Neural cell (in vitro differentiated cells): ENCODE measurements around the gene DCLK1. TPM values are rescaled to one million over a fixed set of nuclear protein-coding genes. Genes with fewer than 3 reads are reported as not detected.

Source experiments
- H2AFZ ChIP-seq: fragments of 200-600, 300-800 bp; sonication (generic), shearing (Covaris generic); 2 replicates; pipeline ENCODE4 v1.6.0; 2014; ENCODE audit warnings: low read depth, mild to moderate bottlenecking, antibody characterized with exemption, low read length, moderate library complexity
- H3F3A ChIP-seq: fragments of 200-600 bp; shearing (Covaris generic); 2 replicates; pipeline ENCODE4 v1.6.1; 2016; ENCODE audit warnings: mild to moderate bottlenecking, moderate library complexity, mixed read lengths, antibody characterized with exemption, low read length; ENCODE audit not compliant: insufficient read depth, poor library complexity, severe bottlenecking
- H3K27ac ChIP-seq: fragments of 200-600, 300-800 bp; sonication (generic), shearing (Covaris generic); 2 replicates; pipeline ENCODE4 v1.5.1; 2014; ENCODE audit warnings: mild to moderate bottlenecking, low read length, moderate library complexity
- H3K27me3 ChIP-seq: fragments of 300-800, 200-600 bp; sonication (generic), shearing (Covaris generic); 2 replicates; pipeline ENCODE4 v1.6.0; 2014; ENCODE audit warnings: mild to moderate bottlenecking, low read depth, low read length, moderate library complexity; ENCODE audit not compliant: insufficient read depth
- H3K36me3 ChIP-seq: fragments of 300-800, 200-600 bp; sonication (generic), shearing (Covaris generic); 2 replicates; pipeline ENCODE4 v1.5.1; 2014; ENCODE audit warnings: mild to moderate bottlenecking, antibody characterized with exemption, low read length, moderate library complexity; ENCODE audit not compliant: insufficient read depth
- H3K4me2 ChIP-seq: fragments of 300-800, 200-600 bp; sonication (generic), shearing (Covaris generic); 2 replicates; pipeline ENCODE4 v1.6.0; 2014; ENCODE audit warnings: mild to moderate bottlenecking, low read length
- H3K4me3 ChIP-seq: fragments of 300-800, 200-600 bp; sonication (generic), shearing (Covaris generic); 2 replicates; pipeline ENCODE4 v1.5.1; 2014; ENCODE audit warnings: mild to moderate bottlenecking, low read length, moderate library complexity
- H3K79me2 ChIP-seq: fragments of 200-600 bp; shearing (Covaris generic); replicated peaks from 2 replicates; pipeline ENCODE4 v1.6.0; 2014; ENCODE audit warnings: mild to moderate bottlenecking, low read length, moderate library complexity; ENCODE audit not compliant: insufficient read depth
- H3K9ac ChIP-seq: fragments of 300-800, 200-600 bp; sonication (generic), shearing (Covaris generic); 2 replicates; pipeline ENCODE4 v1.6.1; 2016; ENCODE audit warnings: mild to moderate bottlenecking, low read length, mixed read lengths
- H3K9me2 ChIP-seq: fragments of 200-600 bp; shearing (Covaris generic); 2 replicates; pipeline ENCODE4 v1.6.1; 2016; ENCODE audit warnings: mild to moderate bottlenecking, low read length, mixed read lengths; ENCODE audit not compliant: insufficient read depth
- H3K9me3 ChIP-seq: fragments of 200-600, 300-800 bp; sonication (generic), shearing (Covaris generic); 2 replicates; pipeline ENCODE4 v1.6.1; 2016; ENCODE audit warnings: mild to moderate bottlenecking, mixed run types, low read length, moderate library complexity, mixed read lengths
- H4K20me1 ChIP-seq: fragments of 200-600 bp; shearing (Covaris generic); 2 replicates; pipeline ENCODE4 v1.6.1; 2016; ENCODE audit warnings: mild to moderate bottlenecking, mixed run types; ENCODE audit not compliant: insufficient read depth
- EP300 ChIP-seq: fragments of 450-650 bp; conservative IDR thresholded peaks from 2 replicates; pipeline ENCODE4 v1.6.1; 2014; ENCODE audit warnings: antibody characterized with exemption, mild to moderate bottlenecking, moderate library complexity; ENCODE audit not compliant: poor library complexity, severe bottlenecking
- EZH2 ChIP-seq: fragments of 200-600, 300-800 bp; shearing (Covaris generic), sonication (generic); IDR thresholded peaks from 2 replicates; pipeline ENCODE4 v1.6.1; 2014; ENCODE audit warnings: antibody characterized with exemption, low read length, borderline replicate concordance, mild to moderate bottlenecking; ENCODE audit not compliant: insufficient read depth, poor library complexity, severe bottlenecking
- MXI1 ChIP-seq: fragments of 450-650 bp; conservative IDR thresholded peaks from 2 replicates; pipeline ENCODE4 v1.6.1; 2014; ENCODE audit warnings: antibody characterized with exemption, mild to moderate bottlenecking; ENCODE audit not compliant: poor library complexity, severe bottlenecking
- POLR2AphosphoS5 ChIP-seq: IDR thresholded peaks from 2 replicates; pipeline ENCODE4 v1.6.1; 2012
- RAD21 ChIP-seq: fragments of 450-650 bp; conservative IDR thresholded peaks from 2 replicates; pipeline ENCODE4 v1.6.1; 2014; ENCODE audit warnings: antibody characterized with exemption, mild to moderate bottlenecking, moderate library complexity
- SMC3 ChIP-seq: fragments of 450-650 bp; conservative IDR thresholded peaks from 2 replicates; pipeline ENCODE4 v1.6.1; 2014; ENCODE audit warnings: antibody characterized with exemption, mild to moderate bottlenecking, moderate library complexity; ENCODE audit not compliant: poor library complexity
- TAF1 ChIP-seq: IDR thresholded peaks from 2 replicates; pipeline ENCODE4 v1.6.1; 2012; ENCODE audit warnings: low read depth
- polyA plus RNA-seq: library from polyadenylated mRNA; depleted of rRNA; stranded (reverse); fragments of >200 nt; gene quantifications from 2 replicates; pipeline ENCODE4 v1.2.3, GENCODE V29; 2014
- TF ChIP-seq, protein P1 (sequence below): fragments of 450-650 bp; IDR thresholded peaks from 2 replicates; pipeline ENCODE4 v1.5.1; 2014; ENCODE audit warnings: antibody characterized with exemption, mild to moderate bottlenecking, moderate library complexity; ENCODE audit not compliant: poor library complexity, severe bottlenecking
- TF ChIP-seq, protein P2 (sequence below): IDR thresholded peaks from 2 replicates; pipeline ENCODE4 v1.6.1; 2012; ENCODE audit warnings: borderline replicate concordance

Gene DCLK1
- polyA plus RNA-seq, 1 donor from 2014 or later: 124 TPM

DNA sequence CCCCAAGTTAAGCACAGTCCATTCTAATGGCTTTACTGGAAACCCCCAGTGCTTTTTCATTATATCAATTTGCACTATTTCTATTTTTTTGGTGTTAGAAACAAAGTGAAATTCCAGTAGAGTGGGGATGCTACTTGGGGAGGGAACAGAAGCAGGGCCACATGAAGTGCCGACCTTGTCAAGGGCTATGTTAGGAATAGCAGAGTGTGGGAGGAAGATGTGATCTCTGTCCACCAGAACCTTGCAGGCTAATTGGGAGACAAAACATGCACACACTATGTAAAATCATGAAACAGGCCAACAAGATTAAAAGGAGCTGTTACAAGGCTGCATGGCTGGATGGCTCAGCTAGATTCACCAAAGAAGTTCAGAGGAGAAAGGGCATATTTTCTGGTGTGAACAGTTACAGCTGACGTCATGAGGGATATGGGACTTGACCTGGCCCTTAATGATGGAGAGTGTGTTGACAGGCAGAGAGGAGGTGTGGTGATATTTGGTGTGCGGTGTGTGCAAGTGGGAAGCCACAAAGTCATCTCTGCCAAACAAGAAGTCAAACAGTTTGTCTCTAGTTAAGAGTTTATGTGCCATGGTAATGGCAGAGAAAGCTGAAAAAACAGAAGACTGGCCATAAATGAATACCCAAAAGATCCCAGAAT is 336.3 kb downstream of the DCLK1 start:
- no peaks in the 10 kb centered on the region for H4K20me1 ChIP-seq
- peaks cover 1% of the 10 kb centered on the region for H3F3A ChIP-seq
- H3K4me2 ChIP-seq: no peak overlapping the region
- H3K36me3 ChIP-seq: peaks cover 4% of the 10 kb centered on the region
- H3K9me2 ChIP-seq: no peaks in the 10 kb centered on the region
- H3K79me2 ChIP-seq: no peaks in the 10 kb centered on the region
- H2AFZ ChIP-seq: no peak overlapping the region
- H3K27ac ChIP-seq: no peak overlapping the region
- H3K9ac ChIP-seq: no peak overlapping the region
- H3K27me3 ChIP-seq: no peaks in the 10 kb centered on the region
- H3K9me3 ChIP-seq: no peaks in the 10 kb centered on the region
- TF ChIP-seq EP300: no peak
- TF ChIP-seq TAF1: no peak
- TF ChIP-seq MXI1: no peak
- TF ChIP-seq, protein P1, sequence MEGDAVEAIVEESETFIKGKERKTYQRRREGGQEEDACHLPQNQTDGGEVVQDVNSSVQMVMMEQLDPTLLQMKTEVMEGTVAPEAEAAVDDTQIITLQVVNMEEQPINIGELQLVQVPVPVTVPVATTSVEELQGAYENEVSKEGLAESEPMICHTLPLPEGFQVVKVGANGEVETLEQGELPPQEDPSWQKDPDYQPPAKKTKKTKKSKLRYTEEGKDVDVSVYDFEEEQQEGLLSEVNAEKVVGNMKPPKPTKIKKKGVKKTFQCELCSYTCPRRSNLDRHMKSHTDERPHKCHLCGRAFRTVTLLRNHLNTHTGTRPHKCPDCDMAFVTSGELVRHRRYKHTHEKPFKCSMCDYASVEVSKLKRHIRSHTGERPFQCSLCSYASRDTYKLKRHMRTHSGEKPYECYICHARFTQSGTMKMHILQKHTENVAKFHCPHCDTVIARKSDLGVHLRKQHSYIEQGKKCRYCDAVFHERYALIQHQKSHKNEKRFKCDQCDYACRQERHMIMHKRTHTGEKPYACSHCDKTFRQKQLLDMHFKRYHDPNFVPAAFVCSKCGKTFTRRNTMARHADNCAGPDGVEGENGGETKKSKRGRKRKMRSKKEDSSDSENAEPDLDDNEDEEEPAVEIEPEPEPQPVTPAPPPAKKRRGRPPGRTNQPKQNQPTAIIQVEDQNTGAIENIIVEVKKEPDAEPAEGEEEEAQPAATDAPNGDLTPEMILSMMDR: no peak
- TF ChIP-seq, protein P2, sequence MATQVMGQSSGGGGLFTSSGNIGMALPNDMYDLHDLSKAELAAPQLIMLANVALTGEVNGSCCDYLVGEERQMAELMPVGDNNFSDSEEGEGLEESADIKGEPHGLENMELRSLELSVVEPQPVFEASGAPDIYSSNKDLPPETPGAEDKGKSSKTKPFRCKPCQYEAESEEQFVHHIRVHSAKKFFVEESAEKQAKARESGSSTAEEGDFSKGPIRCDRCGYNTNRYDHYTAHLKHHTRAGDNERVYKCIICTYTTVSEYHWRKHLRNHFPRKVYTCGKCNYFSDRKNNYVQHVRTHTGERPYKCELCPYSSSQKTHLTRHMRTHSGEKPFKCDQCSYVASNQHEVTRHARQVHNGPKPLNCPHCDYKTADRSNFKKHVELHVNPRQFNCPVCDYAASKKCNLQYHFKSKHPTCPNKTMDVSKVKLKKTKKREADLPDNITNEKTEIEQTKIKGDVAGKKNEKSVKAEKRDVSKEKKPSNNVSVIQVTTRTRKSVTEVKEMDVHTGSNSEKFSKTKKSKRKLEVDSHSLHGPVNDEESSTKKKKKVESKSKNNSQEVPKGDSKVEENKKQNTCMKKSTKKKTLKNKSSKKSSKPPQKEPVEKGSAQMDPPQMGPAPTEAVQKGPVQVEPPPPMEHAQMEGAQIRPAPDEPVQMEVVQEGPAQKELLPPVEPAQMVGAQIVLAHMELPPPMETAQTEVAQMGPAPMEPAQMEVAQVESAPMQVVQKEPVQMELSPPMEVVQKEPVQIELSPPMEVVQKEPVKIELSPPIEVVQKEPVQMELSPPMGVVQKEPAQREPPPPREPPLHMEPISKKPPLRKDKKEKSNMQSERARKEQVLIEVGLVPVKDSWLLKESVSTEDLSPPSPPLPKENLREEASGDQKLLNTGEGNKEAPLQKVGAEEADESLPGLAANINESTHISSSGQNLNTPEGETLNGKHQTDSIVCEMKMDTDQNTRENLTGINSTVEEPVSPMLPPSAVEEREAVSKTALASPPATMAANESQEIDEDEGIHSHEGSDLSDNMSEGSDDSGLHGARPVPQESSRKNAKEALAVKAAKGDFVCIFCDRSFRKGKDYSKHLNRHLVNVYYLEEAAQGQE: no peak
- TF ChIP-seq RAD21: no peak
- TF ChIP-seq EZH2: no peak
- no peak for TF ChIP-seq SMC3
- no peak for TF ChIP-seq POLR2AphosphoS5
- no peak overlapping the region for H3K4me3 ChIP-seq

DNA sequence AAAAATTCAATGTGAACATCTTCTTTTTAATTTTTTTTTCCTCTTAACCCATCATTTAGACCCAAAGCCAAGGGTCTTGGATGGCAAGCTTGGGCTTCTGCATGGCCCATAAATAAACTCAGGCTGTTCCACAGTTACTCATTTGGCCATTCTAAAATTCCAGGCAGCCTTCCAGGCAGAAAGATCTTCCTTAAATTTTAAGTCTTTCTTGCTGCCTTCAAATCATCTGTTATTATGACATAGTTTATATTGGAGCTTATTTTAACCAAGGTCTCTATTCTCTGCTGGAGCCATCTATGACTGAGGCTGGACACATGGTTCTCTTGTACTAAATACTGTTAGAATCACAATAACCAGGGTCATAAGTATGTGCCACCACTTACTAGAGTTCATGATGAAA is 337.4 kb downstream of the DCLK1 start:
- H3K9me3 ChIP-seq: no peaks in the 10 kb centered on the region
- no peaks in the 10 kb centered on the region for H3K9me2 ChIP-seq
- no peaks in the 10 kb centered on the region for H4K20me1 ChIP-seq
- no peaks in the 10 kb centered on the region for H3K27me3 ChIP-seq
- H3K27ac ChIP-seq: no peak overlapping the region
- no peak overlapping the region for H3K9ac ChIP-seq
- TF ChIP-seq TAF1: no peak
- peaks cover 3% of the 10 kb centered on the region for H3F3A ChIP-seq
- H3K36me3 ChIP-seq: peaks cover 4% of the 10 kb centered on the region
- H3K4me2 ChIP-seq: no peak overlapping the region
- H3K4me3 ChIP-seq: no peak overlapping the region
- no peak overlapping the region for H2AFZ ChIP-seq
- H3K79me2 ChIP-seq: no peaks in the 10 kb centered on the region

DNA sequence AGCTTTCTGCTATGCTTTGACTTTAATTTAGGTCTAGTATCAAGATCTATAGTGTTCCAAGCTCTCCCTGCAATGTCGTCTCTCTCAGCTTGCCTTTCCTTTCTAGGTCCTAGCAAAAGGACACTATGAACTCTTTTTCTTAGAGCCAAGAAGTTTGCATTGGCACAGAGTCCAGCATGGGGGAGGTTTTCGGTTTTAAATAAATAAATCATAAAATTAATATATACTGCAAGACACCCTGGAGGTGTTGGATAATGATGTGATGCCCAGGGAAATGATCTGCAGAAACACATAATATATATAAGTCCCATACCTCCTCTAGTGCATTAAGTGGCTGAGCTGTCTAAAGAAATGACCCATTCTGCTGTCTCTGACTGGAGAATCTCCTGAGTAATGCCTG is 338.3 kb downstream of the DCLK1 start:
- peaks cover 3% of the 10 kb centered on the region for H3F3A ChIP-seq

More for the DNA sequence above, 338.3 kb downstream of the DCLK1 start:
- Histone ChIP-seq H3K36me3 (peaks cover 4% of the 10 kb centered on the region), H3K27me3 (no peaks in the 10 kb centered on the region), H2AFZ (no peak overlapping the region), H3K9me2 (no peaks in the 10 kb centered on the region), H3K79me2 (no peaks in the 10 kb centered on the region), H4K20me1 (no peaks in the 10 kb centered on the region), H3K9me3 (no peaks in the 10 kb centered on the region), H3K4me2 (no peak overlapping the region), H3K4me3 (no peak overlapping the region), H3K27ac (no peak overlapping the region), H3K9ac (no peak overlapping the region)
- TF ChIP-seq TAF1 (no peak), SMC3 (no peak), EZH2 (no peak), MXI1 (no peak), POLR2AphosphoS5 (no peak), EP300 (no peak), RAD21 (no peak)
- TF ChIP-seq, protein P1: no peak
- TF ChIP-seq, protein P2: no peak
